ENCODE measurements around the gene NOC4L.

GRCh38 chr12:132176385-132176919 is 32.2 kb downstream of the NOC4L start:
- TF ChIP-seq, protein P1, sequence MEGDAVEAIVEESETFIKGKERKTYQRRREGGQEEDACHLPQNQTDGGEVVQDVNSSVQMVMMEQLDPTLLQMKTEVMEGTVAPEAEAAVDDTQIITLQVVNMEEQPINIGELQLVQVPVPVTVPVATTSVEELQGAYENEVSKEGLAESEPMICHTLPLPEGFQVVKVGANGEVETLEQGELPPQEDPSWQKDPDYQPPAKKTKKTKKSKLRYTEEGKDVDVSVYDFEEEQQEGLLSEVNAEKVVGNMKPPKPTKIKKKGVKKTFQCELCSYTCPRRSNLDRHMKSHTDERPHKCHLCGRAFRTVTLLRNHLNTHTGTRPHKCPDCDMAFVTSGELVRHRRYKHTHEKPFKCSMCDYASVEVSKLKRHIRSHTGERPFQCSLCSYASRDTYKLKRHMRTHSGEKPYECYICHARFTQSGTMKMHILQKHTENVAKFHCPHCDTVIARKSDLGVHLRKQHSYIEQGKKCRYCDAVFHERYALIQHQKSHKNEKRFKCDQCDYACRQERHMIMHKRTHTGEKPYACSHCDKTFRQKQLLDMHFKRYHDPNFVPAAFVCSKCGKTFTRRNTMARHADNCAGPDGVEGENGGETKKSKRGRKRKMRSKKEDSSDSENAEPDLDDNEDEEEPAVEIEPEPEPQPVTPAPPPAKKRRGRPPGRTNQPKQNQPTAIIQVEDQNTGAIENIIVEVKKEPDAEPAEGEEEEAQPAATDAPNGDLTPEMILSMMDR (IDR thresholded peaks at IDR 0.05; ENCODE audit: insufficient read depth, low read depth, low read length) = no peak
- no peak for TF ChIP-seq EZH2 (IDR thresholded peaks at IDR 0.05; ENCODE audit: insufficient read depth, low read length)
